VCaP (cell line): ENCODE data around the gene GSS.

Experiments
- H3K27ac ChIP-seq: fragments of 450-650 bp; 2 replicates; pipeline ENCODE4 v1.5.1; 2017
- TF ChIP-seq, protein P1 (sequence below): fragments of 450-650 bp; conservative IDR thresholded peaks from 2 replicates; pipeline ENCODE4 v1.5.1; 2017; ENCODE audit warnings: mild to moderate bottlenecking, moderate library complexity

The GSS gene

GRCh38 chr20:34996243-34997028 lies 40.8 kb upstream of the GSS start:
- no peak overlapping the region for H3K27ac ChIP-seq
- TF ChIP-seq, protein P1, sequence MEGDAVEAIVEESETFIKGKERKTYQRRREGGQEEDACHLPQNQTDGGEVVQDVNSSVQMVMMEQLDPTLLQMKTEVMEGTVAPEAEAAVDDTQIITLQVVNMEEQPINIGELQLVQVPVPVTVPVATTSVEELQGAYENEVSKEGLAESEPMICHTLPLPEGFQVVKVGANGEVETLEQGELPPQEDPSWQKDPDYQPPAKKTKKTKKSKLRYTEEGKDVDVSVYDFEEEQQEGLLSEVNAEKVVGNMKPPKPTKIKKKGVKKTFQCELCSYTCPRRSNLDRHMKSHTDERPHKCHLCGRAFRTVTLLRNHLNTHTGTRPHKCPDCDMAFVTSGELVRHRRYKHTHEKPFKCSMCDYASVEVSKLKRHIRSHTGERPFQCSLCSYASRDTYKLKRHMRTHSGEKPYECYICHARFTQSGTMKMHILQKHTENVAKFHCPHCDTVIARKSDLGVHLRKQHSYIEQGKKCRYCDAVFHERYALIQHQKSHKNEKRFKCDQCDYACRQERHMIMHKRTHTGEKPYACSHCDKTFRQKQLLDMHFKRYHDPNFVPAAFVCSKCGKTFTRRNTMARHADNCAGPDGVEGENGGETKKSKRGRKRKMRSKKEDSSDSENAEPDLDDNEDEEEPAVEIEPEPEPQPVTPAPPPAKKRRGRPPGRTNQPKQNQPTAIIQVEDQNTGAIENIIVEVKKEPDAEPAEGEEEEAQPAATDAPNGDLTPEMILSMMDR: no peak

- H3K27ac ChIP-seq: no peak overlapping the region
- TF ChIP-seq, protein P1: no peak
Measured at GRCh38 chr20:34995696-34996095, 40.1 kb upstream of the GSS start.

- no peak overlapping the region for H3K27ac ChIP-seq
Measured at GRCh38 chr20:34995192-34995591, 39.6 kb upstream of the GSS start.

GRCh38 chr20:34994509-34995131 lies 39.0 kb upstream of the GSS start:
- no peak overlapping the region for H3K27ac ChIP-seq
- TF ChIP-seq, protein P1: no peak

More at GRCh38 chr20:34995192-34995591, 39.6 kb upstream of the GSS start:
- TF ChIP-seq, protein P1: no peak

GRCh38 chr20:34993941-34994508 lies 38.4 kb upstream of the GSS start:
- TF ChIP-seq, protein P1: no peak

GRCh38 chr20:34992751-34993417 lies 37.3 kb upstream of the GSS start:
- no peak overlapping the region for H3K27ac ChIP-seq
- TF ChIP-seq, protein P1: no peak

More at GRCh38 chr20:34993941-34994508, 38.4 kb upstream of the GSS start:
- no peak overlapping the region for H3K27ac ChIP-seq

- TF ChIP-seq, protein P1: no peak
- no peak overlapping the region for H3K27ac ChIP-seq
Measured at GRCh38 chr20:34990661-34991214, 35.1 kb upstream of the GSS start.
